Hematopoietic multipotent progenitor cell (in vitro differentiated cells): ENCODE data around the gene GLT8D2. TPM values are rescaled to one million over a fixed set of nuclear protein-coding genes. Genes with fewer than 3 reads are reported as not detected.
"Not testable (repeated sequence)": the region's sequence is repeated elsewhere in the genome, so short reads cannot be mapped to it uniquely, and the experiment has no call there.

ENCODE experiments used
- DNase-seq, 3 donors: peaks; one replicate each; pipeline ENCODE4 v3.0.0-alpha.2; 2011 to 2015; ENCODE audit warnings: low read depth in 2 of 3, low spot score in 2 of 3
- total RNA-seq: library from RNA; depleted of rRNA; stranded (reverse); fragments of >200 nt; gene quantifications from one replicate; pipeline ENCODE4 v1.2.3, GENCODE V29; 2012

The GLT8D2 gene
- total RNA-seq, 1 donor = not detected

- no peak for DNase-seq
Measured at GRCh38 chr12:104054681-104055346, 4.8 kb upstream of the GLT8D2 start.

- no peak for DNase-seq
Measured at GRCh38 chr12:104050436-104050835, 449 bp upstream of the GLT8D2 start.

- no peak for DNase-seq
Measured at GRCh38 chr12:104049278-104049902, 597 bp downstream of the GLT8D2 start.

GRCh38 chr12:104048811-104049210 is 1.2 kb downstream of the GLT8D2 start:
- DNase-seq = no peak

GRCh38 chr12:104048162-104048561 is 1.8 kb downstream of the GLT8D2 start:
- DNase-seq = no peak

- DNase-seq = no peak
Measured at GRCh38 chr12:104046306-104046705, 3.7 kb downstream of the GLT8D2 start.

GRCh38 chr12:104044158-104044557 is 5.8 kb downstream of the GLT8D2 start:
- no peak for DNase-seq

- DNase-seq = no peak
Measured at GRCh38 chr12:104042580-104042979, 7.4 kb downstream of the GLT8D2 start.

- DNase-seq = not testable (repeated sequence)
Measured at GRCh38 chr12:104039769-104040168, 10.2 kb downstream of the GLT8D2 start.

GRCh38 chr12:104036143-104036542 is 13.8 kb downstream of the GLT8D2 start:
- not testable (repeated sequence) for DNase-seq

- not testable (repeated sequence) for DNase-seq
Measured at GRCh38 chr12:104030596-104030995, 19.4 kb downstream of the GLT8D2 start.

GRCh38 chr12:104026841-104027599 is 23.0 kb downstream of the GLT8D2 start:
- no peak for DNase-seq

GRCh38 chr12:104025771-104026170 is 24.2 kb downstream of the GLT8D2 start:
- DNase-seq = no peak

- no peak for DNase-seq
Measured at GRCh38 chr12:104024348-104024747, 25.6 kb downstream of the GLT8D2 start.

GRCh38 chr12:104023710-104024109 is 26.3 kb downstream of the GLT8D2 start:
- DNase-seq = no peak

- no peak for DNase-seq
Measured at GRCh38 chr12:104022786-104023185, 27.2 kb downstream of the GLT8D2 start.

- DNase-seq = not testable (repeated sequence)
Measured at GRCh38 chr12:104021862-104022261, 28.1 kb downstream of the GLT8D2 start.

GRCh38 chr12:104012331-104012730 is 37.7 kb downstream of the GLT8D2 start:
- DNase-seq = no peak

- no peak for DNase-seq
Measured at GRCh38 chr12:104011253-104011652, 38.7 kb downstream of the GLT8D2 start.

- no peak for DNase-seq
Measured at GRCh38 chr12:104010606-104011169, 39.3 kb downstream of the GLT8D2 start.

- DNase-seq = no peak
Measured at GRCh38 chr12:104010121-104010520, 39.9 kb downstream of the GLT8D2 start.
